Measurements from ENCODE around the gene SYT6.

DNA sequence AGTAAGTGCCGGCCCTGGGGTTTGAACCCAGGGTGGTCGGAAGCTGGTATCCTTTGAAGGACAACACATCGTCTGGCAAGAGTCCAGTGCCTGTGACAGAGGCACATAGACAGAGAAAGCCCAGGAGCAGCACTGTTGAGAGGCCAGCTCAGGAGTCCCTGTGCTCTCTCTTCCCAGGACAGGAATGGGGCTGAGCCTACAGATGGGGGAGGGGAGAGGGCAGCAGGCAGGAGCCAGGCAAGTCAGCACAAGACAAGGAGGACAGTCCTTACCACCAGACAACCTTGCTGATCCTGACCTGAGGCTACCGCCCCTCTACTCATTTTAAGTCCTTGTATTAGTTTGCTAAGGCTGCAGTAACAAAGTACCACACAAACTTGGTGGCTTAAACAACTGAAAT, 27.7 kb upstream of the SYT6 start:
- TF ChIP-seq, protein P1, sequence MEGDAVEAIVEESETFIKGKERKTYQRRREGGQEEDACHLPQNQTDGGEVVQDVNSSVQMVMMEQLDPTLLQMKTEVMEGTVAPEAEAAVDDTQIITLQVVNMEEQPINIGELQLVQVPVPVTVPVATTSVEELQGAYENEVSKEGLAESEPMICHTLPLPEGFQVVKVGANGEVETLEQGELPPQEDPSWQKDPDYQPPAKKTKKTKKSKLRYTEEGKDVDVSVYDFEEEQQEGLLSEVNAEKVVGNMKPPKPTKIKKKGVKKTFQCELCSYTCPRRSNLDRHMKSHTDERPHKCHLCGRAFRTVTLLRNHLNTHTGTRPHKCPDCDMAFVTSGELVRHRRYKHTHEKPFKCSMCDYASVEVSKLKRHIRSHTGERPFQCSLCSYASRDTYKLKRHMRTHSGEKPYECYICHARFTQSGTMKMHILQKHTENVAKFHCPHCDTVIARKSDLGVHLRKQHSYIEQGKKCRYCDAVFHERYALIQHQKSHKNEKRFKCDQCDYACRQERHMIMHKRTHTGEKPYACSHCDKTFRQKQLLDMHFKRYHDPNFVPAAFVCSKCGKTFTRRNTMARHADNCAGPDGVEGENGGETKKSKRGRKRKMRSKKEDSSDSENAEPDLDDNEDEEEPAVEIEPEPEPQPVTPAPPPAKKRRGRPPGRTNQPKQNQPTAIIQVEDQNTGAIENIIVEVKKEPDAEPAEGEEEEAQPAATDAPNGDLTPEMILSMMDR (conservative IDR thresholded peaks at IDR 0.05; ENCODE audit: low read length), result no peak
- TF ChIP-seq EZH2phosphoT487 (IDR thresholded peaks at IDR 0.05; ENCODE audit: borderline replicate concordance, low read depth, low read length), result no peak

All from OCI-LY7 (cell line).